HCT116 (cell line): ENCODE measurements around the gene HELLS. TPM values are rescaled to one million over a fixed set of nuclear protein-coding genes. Genes with fewer than 3 reads are reported as not detected.

Experiments used
- ATAC-seq: fragments of 200-7000 bp; cut with Tn5 transposase; 2 replicates; pipeline ENCODE4 v1.9.1; 2020; ENCODE audit warnings: mild to moderate bottlenecking, moderate library complexity
- BruUV-seq: library from RNA; stranded (reverse); fragments of 400-500 nt; replicated peaks from 2 replicates; lab custom pipeline; 2021; lab: Mats Ljungman, UMichigan
- CTCF ChIA-PET: fragments of 300-600 bp; sonication (Branson Sonifier 250); formaldehyde crosslinking; loops from one replicate; lab custom pipeline; 2021; ENCODE audit warnings: antibody characterized with exemption; lab: Charles Lee
- POLR2A ChIA-PET: fragments of 300-600, 350-600 bp; sonication (Branson Sonifier 250); formaldehyde crosslinking; loops from one replicate; lab custom pipeline; 2021; ENCODE audit warnings: antibody characterized with exemption; lab: Charles Lee
- RAD21 ChIA-PET, 2 experiments: fragments of 300-600 bp; sonication (Branson Sonifier 250); formaldehyde crosslinking; loops; one replicate each; lab custom pipeline; 2023; ENCODE audit warnings: low total read pairs in 2 of 2; ENCODE audit not compliant: uncharacterized antibody in 2 of 2, unreplicated experiment in 2 of 2, low non-redundant PET in 1 of 2; lab: Charles Lee
- DNase-seq: peaks from one replicate; pipeline ENCODE4 v3.0.0-alpha.2; 2010; ENCODE audit warnings: low read depth, low spot score
- H2AFZ ChIP-seq: fragments of 200-600 bp; shearing (Covaris generic), sonication (generic); 2 replicates; pipeline ENCODE4 v1.6.1; 2017; ENCODE audit warnings: low read depth, mixed run types, mixed read lengths, antibody characterized with exemption, low read length; ENCODE audit not compliant: poor library complexity, severe bottlenecking
- H3K27ac ChIP-seq: 2 replicates; pipeline ENCODE4 v1.5.1; 2012; ENCODE audit warnings: low read depth, low read length
- H3K27me3 ChIP-seq: fragments of 200-600 bp; sonication (generic); 2 replicates; pipeline ENCODE4 v1.6.1; 2016; ENCODE audit warnings: mixed run types, low read length, mixed read lengths; ENCODE audit not compliant: insufficient read depth
- H3K36me3 ChIP-seq, 2 experiments: fragments of 200-500 bp in 1 of 2; fragments of 200-600 bp in 1 of 2; sonication (Bioruptor generic) in 1 of 2; sonication (generic) in 1 of 2; 2 replicates each; pipeline versions ENCODE4 v1.5.1 to v1.6.1; 2014 to 2016; ENCODE audit warnings: low read length in 2 of 2, inconsistent platforms in 1 of 2, mixed read lengths in 1 of 2, mixed run types in 1 of 2; ENCODE audit not compliant: insufficient read depth in 2 of 2, control insufficient read depth in 1 of 2
- H3K4me1 ChIP-seq, 2 experiments: fragments of 200-600 bp in 1 of 2; sonication (generic) in 1 of 2; 2 replicates each; pipeline versions ENCODE4 v1.5.1 to v1.6.1; 2012 to 2017; ENCODE audit warnings: low read length in 2 of 2, inconsistent platforms in 1 of 2, mild to moderate bottlenecking in 1 of 2, mixed read lengths in 1 of 2, mixed run types in 1 of 2, moderate library complexity in 1 of 2; ENCODE audit not compliant: insufficient read depth in 2 of 2, control insufficient read depth in 1 of 2
- H3K4me2 ChIP-seq: fragments of 200-600 bp; sonication (generic); 2 replicates; pipeline ENCODE4 v1.6.1; 2017; ENCODE audit warnings: mixed run types, low read length, mixed read lengths
- H3K4me3 ChIP-seq, 2 experiments: fragments of 200-600 bp in 1 of 2; sonication (generic) in 1 of 2; replicated peaks in 1 of 2; 2 replicates each; pipeline ENCODE4 v1.5.1; 2011 to 2016; ENCODE audit warnings: low read length in 2 of 2, control low read depth in 1 of 2, low read depth in 1 of 2, mild to moderate bottlenecking in 1 of 2, mixed read lengths in 1 of 2, mixed run types in 1 of 2
- H3K79me2 ChIP-seq: fragments of 200-600 bp; sonication (generic); 2 replicates; pipeline ENCODE4 v1.6.1; 2017; ENCODE audit warnings: mild to moderate bottlenecking, mixed run types, low read length, moderate library complexity, mixed read lengths; ENCODE audit not compliant: insufficient read depth
- H3K9ac ChIP-seq: fragments of 200-600 bp; sonication (generic); 2 replicates; pipeline ENCODE4 v1.6.1; 2016; ENCODE audit warnings: low read length, mixed read lengths
- H3K9me2 ChIP-seq: fragments of 200-600 bp; sonication (generic), shearing (Covaris generic); 2 replicates; pipeline ENCODE4 v1.6.1; 2017; ENCODE audit warnings: mixed run types, mild to moderate bottlenecking, moderate library complexity; ENCODE audit not compliant: insufficient read depth
- H3K9me3 ChIP-seq, 2 experiments: fragments of 200-500 bp in 1 of 2; fragments of 200-600 bp in 1 of 2; sonication (Bioruptor generic) in 1 of 2; sonication (generic) in 1 of 2; 2 replicates each; pipeline ENCODE4 v1.6.1; 2014 to 2017; ENCODE audit warnings: low read length in 2 of 2, mixed read lengths in 2 of 2, inconsistent platforms in 1 of 2, low read depth in 1 of 2, mild to moderate bottlenecking in 1 of 2, mixed run types in 1 of 2, moderate library complexity in 1 of 2; ENCODE audit not compliant: control insufficient read depth in 1 of 2, insufficient read depth in 1 of 2
- H4K20me1 ChIP-seq: fragments of 200-600 bp; sonication (generic), shearing (Covaris generic); 2 replicates; pipeline ENCODE4 v1.6.1; 2017; ENCODE audit warnings: mixed run types, mild to moderate bottlenecking, moderate library complexity; ENCODE audit not compliant: insufficient read depth
- CEBPB ChIP-seq: IDR thresholded peaks from 2 replicates; pipeline ENCODE4 v1.6.1; 2012; ENCODE audit warnings: low read depth
- JUND ChIP-seq: IDR thresholded peaks from 2 replicates; pipeline ENCODE4 v1.6.1; 2012
- POLR2A ChIP-seq: IDR thresholded peaks from 2 replicates; pipeline ENCODE4 v1.7.0; 2011; ENCODE audit warnings: borderline replicate concordance; ENCODE audit not compliant: insufficient read depth, insufficient read length; ENCODE audit errors: extremely low read depth
- POLR2AphosphoS5 ChIP-seq: IDR thresholded peaks from 2 replicates; pipeline ENCODE4 v1.6.1; 2011; ENCODE audit warnings: mild to moderate bottlenecking, low read depth, low read length, moderate library complexity
- SRF ChIP-seq: IDR thresholded peaks from 2 replicates; pipeline ENCODE4 v1.6.1; 2012; ENCODE audit warnings: low read depth
- YY1 ChIP-seq: IDR thresholded peaks from 2 replicates; pipeline ENCODE4 v1.6.1; 2011; ENCODE audit warnings: low read length, low read depth, moderate library complexity, mild to moderate bottlenecking; ENCODE audit not compliant: insufficient replicate concordance; ENCODE audit errors: extremely low read depth
- intact Hi-C: fragments of 100-400 bp; cut with micrococcal nuclease; formaldehyde crosslinking; loops from 2 replicates; pipeline ENCODE4 v1.10.0; 2022
- total RNA-seq: library from RNA; stranded (reverse); gene quantifications from one replicate; pipeline ENCODE4 v1.2.1, GENCODE V29; 2021; ENCODE audit not compliant: unreplicated experiment
- TF ChIP-seq, protein P1 (sequence below): IDR thresholded peaks from 2 replicates; pipeline ENCODE4 v1.6.1; 2012; ENCODE audit warnings: low read depth
- TF ChIP-seq, protein P2 (sequence below): IDR thresholded peaks from 2 replicates; pipeline ENCODE4 v1.6.1; 2012

The HELLS gene
- total RNA-seq, 1 experiment from 2014 or later = 134 TPM

DNA sequence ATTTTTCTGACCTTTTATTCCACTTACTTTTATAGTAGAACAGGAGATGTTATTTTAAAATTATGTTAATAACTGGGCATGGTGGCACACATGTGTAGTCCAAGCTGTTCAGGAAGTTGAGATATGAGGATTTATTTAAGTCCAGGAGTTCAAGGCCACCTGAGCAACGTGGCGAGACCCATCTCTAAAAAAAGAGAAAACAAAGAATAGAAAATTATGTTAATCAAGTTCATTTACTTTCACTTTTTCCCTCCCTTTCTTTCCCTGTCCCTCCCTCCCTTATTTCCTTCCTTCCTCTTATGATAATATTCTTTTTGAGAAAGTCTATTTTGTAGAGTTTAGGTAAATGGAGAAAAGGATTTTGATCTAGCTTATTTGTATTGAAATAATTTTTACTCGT, 48.9 kb upstream of the HELLS start:
- Histone ChIP-seq H3K79me2 (no peaks in the 10 kb centered on the region), H3K4me1 (no peaks in the 10 kb centered on the region), H3K27ac (no peak overlapping the region), H4K20me1 (no peaks in the 10 kb centered on the region), H2AFZ (no peak overlapping the region), H3K4me2 (no peak overlapping the region), H3K9me2 (no peaks in the 10 kb centered on the region), H3K4me3 (no peak overlapping the region), H3K27me3 (no peaks in the 10 kb centered on the region), H3K9me3 (no peaks in the 10 kb centered on the region), H3K9ac (no peak overlapping the region), H3K36me3 (no peaks in the 10 kb centered on the region)
- ChIA-PET POLR2A (no interaction called here), RAD21 (no interaction called here), CTCF (interaction anchor here (0.6 kb wide), 1 partner anchor 1128 kb away, joined by 3 read pairs; no protein-coding TSS in a partner anchor)
- intact Hi-C loops = no loop called here
- no peak for ATAC-seq
- TF ChIP-seq POLR2A (no peak), JUND (no peak), SRF (no peak), CEBPB (no peak), YY1 (no peak), POLR2AphosphoS5 (no peak)
- TF ChIP-seq, protein P1, sequence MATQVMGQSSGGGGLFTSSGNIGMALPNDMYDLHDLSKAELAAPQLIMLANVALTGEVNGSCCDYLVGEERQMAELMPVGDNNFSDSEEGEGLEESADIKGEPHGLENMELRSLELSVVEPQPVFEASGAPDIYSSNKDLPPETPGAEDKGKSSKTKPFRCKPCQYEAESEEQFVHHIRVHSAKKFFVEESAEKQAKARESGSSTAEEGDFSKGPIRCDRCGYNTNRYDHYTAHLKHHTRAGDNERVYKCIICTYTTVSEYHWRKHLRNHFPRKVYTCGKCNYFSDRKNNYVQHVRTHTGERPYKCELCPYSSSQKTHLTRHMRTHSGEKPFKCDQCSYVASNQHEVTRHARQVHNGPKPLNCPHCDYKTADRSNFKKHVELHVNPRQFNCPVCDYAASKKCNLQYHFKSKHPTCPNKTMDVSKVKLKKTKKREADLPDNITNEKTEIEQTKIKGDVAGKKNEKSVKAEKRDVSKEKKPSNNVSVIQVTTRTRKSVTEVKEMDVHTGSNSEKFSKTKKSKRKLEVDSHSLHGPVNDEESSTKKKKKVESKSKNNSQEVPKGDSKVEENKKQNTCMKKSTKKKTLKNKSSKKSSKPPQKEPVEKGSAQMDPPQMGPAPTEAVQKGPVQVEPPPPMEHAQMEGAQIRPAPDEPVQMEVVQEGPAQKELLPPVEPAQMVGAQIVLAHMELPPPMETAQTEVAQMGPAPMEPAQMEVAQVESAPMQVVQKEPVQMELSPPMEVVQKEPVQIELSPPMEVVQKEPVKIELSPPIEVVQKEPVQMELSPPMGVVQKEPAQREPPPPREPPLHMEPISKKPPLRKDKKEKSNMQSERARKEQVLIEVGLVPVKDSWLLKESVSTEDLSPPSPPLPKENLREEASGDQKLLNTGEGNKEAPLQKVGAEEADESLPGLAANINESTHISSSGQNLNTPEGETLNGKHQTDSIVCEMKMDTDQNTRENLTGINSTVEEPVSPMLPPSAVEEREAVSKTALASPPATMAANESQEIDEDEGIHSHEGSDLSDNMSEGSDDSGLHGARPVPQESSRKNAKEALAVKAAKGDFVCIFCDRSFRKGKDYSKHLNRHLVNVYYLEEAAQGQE = no peak
- TF ChIP-seq, protein P2, sequence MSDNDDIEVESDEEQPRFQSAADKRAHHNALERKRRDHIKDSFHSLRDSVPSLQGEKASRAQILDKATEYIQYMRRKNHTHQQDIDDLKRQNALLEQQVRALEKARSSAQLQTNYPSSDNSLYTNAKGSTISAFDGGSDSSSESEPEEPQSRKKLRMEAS = no peak
- no TSS peak for BruUV-seq
- no peak for DNase-seq
